Fibroblast of lung (primary cell): ENCODE data around the gene GPATCH1.
"Not testable (repeated sequence)": the region's sequence is repeated elsewhere in the genome, so short reads cannot be mapped to it uniquely, and the experiment has no call there.

Source experiments
- EZH2 ChIP-seq: IDR thresholded peaks from 2 replicates; pipeline ENCODE4 v1.5.1; 2012; ENCODE audit warnings: low read length, control low read depth, mild to moderate bottlenecking; ENCODE audit errors: missing control alignments
- TF ChIP-seq, protein P1 (sequence below), 2 donors: IDR thresholded peaks in 1 of 2; conservative IDR thresholded peaks in 1 of 2; 1 replicate in 1 of 2; 2 replicates in 1 of 2; pipeline ENCODE4 v1.5.1; 2011 to 2012; ENCODE audit warnings: low read length in 2 of 2, control low read depth in 1 of 2, inconsistent platforms in 1 of 2, low read depth in 1 of 2, mild to moderate bottlenecking in 1 of 2

DNA sequence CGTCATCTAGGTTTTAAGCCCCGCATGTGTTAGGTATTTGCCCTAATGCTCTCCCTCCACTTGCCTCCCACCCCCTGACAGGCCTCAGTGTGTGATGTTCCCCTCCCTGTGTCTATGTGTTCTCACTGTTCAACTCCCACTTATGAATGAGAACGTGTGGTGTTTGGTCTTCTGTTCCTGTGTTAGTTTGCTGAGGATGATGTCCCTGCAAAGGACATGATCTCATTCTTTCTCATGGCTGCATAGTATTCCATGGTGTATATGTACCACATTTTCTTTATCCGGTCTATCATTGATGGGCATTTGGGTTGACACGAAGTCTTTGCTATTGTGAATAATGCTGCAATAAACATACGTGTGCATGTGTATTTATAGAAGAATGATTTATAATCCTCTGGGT lies 73.3 kb downstream of the GPATCH1 start:
- TF ChIP-seq, protein P1, sequence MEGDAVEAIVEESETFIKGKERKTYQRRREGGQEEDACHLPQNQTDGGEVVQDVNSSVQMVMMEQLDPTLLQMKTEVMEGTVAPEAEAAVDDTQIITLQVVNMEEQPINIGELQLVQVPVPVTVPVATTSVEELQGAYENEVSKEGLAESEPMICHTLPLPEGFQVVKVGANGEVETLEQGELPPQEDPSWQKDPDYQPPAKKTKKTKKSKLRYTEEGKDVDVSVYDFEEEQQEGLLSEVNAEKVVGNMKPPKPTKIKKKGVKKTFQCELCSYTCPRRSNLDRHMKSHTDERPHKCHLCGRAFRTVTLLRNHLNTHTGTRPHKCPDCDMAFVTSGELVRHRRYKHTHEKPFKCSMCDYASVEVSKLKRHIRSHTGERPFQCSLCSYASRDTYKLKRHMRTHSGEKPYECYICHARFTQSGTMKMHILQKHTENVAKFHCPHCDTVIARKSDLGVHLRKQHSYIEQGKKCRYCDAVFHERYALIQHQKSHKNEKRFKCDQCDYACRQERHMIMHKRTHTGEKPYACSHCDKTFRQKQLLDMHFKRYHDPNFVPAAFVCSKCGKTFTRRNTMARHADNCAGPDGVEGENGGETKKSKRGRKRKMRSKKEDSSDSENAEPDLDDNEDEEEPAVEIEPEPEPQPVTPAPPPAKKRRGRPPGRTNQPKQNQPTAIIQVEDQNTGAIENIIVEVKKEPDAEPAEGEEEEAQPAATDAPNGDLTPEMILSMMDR (conservative IDR thresholded peaks at IDR 0.05 in 1 of 2, IDR thresholded peaks at IDR 0.05 in 1 of 2; ENCODE audit: low read depth in 1 of 2, low read length in 2 of 2) = not testable (repeated sequence)
- not testable (repeated sequence) for TF ChIP-seq EZH2
